ENCODE data around the gene NECTIN2. TPM values are rescaled to one million over a fixed set of nuclear protein-coding genes. Genes with fewer than 3 reads are reported as not detected.

Gene NECTIN2
- total RNA-seq, 1 donor from 2014 or later = 302 TPM

DNA sequence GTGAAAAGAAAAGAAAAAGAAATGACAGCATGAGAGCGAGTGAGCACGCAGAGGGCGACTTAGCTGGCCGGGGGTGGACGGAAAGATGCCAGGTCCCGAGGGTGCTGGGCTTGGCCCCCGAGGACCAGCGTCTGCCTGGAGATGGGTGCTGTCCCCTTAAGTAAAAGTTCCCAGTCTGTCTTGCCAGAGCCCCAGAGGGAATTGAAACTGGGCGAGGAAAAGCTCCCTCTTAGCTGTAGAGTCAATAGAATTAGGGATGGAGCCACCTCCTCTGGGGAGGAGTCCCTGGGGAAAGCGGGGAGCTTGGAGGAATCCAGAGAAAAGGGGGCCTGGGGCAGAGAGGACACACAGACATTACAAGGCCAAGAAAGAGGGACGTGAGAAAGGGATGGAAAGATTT, 23.9 kb upstream of the NECTIN2 start:
- Mint-ChIP-seq H3K36me3 (ENCODE audit: low read depth, unreplicated experiment) (peaks cover under 1% of the 10 kb centered on the region), H3K9me3 (ENCODE audit: unreplicated experiment) (peaks cover under 1% of the 10 kb centered on the region), H3K4me1 (ENCODE audit: low read depth, unreplicated experiment) (no peaks in the 10 kb centered on the region), H3K27me3 (ENCODE audit: low read depth, unreplicated experiment) (peaks cover 42% of the 10 kb centered on the region), H3K27ac (ENCODE audit: unreplicated experiment) (no peak overlapping the region), H3K4me3 (ENCODE audit: unreplicated experiment) (no peak overlapping the region)
- Histone ChIP-seq H3K4me2 (ENCODE audit: low read length) (no peak overlapping the region), H4K20me1 (ENCODE audit: insufficient read depth, low read length) (no peaks in the 10 kb centered on the region), H3K79me2 (ENCODE audit: insufficient read depth, low read length) (no peaks in the 10 kb centered on the region), H2AFZ (ENCODE audit: low read depth, low read length) (no peak overlapping the region), H3K9ac (ENCODE audit: low read length) (no peak overlapping the region), H3K36me3 (ENCODE audit: insufficient read depth, low read length) (no peaks in the 10 kb centered on the region), H3K4me1 (ENCODE audit: insufficient read depth, low read length) (no peaks in the 10 kb centered on the region), H3K27ac (ENCODE audit: low read depth, low read length) (no peak overlapping the region), H3K27me3 (ENCODE audit: insufficient read depth, low read length) (peaks cover 9% of the 10 kb centered on the region), H3K9me3 (ENCODE audit: insufficient read depth, low read depth, low read length) (no peaks in the 10 kb centered on the region), H3K4me3 (ENCODE audit: insufficient read depth, low read depth, low read length) (no peak overlapping the region)
- no peak for DNase-seq (ENCODE audit: low read depth)
- no peak for FAIRE-seq
- TF ChIP-seq, protein P1, sequence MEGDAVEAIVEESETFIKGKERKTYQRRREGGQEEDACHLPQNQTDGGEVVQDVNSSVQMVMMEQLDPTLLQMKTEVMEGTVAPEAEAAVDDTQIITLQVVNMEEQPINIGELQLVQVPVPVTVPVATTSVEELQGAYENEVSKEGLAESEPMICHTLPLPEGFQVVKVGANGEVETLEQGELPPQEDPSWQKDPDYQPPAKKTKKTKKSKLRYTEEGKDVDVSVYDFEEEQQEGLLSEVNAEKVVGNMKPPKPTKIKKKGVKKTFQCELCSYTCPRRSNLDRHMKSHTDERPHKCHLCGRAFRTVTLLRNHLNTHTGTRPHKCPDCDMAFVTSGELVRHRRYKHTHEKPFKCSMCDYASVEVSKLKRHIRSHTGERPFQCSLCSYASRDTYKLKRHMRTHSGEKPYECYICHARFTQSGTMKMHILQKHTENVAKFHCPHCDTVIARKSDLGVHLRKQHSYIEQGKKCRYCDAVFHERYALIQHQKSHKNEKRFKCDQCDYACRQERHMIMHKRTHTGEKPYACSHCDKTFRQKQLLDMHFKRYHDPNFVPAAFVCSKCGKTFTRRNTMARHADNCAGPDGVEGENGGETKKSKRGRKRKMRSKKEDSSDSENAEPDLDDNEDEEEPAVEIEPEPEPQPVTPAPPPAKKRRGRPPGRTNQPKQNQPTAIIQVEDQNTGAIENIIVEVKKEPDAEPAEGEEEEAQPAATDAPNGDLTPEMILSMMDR (IDR thresholded peaks at IDR 0.05; ENCODE audit: insufficient read depth, low read depth, low read length) = no peak
- TF ChIP-seq EZH2 (IDR thresholded peaks at IDR 0.05; ENCODE audit: insufficient read depth, low read length) = no peak

DNA sequence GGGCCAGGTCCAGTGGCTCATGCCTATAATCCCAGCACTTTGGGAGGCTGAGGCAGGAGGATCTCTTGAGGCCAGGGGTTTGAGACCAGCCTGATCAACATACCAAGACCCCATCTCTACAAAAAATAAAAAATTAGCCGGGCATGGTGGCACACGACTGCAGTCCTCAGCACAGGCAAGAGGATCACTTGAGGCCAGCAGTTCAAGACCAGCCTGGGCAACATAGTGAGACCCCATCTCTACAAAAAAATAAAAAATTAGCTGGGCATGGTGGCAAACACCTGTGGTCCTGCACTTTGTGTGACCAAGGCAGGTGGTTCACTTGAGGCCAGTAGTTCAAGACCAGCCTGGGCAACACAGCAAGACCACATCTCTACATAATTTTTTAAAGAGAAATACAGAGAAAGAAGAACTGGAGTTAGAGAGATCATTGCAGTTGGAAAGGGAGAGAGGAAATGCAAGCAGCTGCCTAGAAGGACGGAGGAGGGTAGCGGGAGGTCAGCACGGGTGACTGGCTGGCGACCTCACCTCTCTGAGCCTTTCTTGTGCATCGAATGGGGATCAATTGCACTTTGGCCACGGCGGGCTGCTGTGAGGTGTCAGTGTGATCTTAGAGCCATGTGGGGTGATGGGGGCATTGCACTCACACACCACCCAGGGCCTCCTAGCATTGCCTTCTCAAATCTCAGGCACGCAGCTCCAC, 23.3 kb upstream of the NECTIN2 start:
- DNase-seq (ENCODE audit: low read depth) (no peak), FAIRE-seq (no peak)
- Histone ChIP-seq H3K4me1 (ENCODE audit: insufficient read depth, low read length) (no peaks in the 10 kb centered on the region), H2AFZ (ENCODE audit: low read depth, low read length) (no peak overlapping the region), H3K27ac (ENCODE audit: low read depth, low read length) (no peak overlapping the region), H3K36me3 (ENCODE audit: insufficient read depth, low read length) (no peaks in the 10 kb centered on the region), H3K27me3 (ENCODE audit: insufficient read depth, low read length) (peaks cover 10% of the 10 kb centered on the region), H4K20me1 (ENCODE audit: insufficient read depth, low read length) (no peaks in the 10 kb centered on the region), H3K9ac (ENCODE audit: low read length) (no peak overlapping the region), H3K4me3 (ENCODE audit: insufficient read depth, low read depth, low read length) (no peak overlapping the region), H3K79me2 (ENCODE audit: insufficient read depth, low read length) (no peaks in the 10 kb centered on the region), H3K9me3 (ENCODE audit: insufficient read depth, low read depth, low read length) (no peaks in the 10 kb centered on the region), H3K4me2 (ENCODE audit: low read length) (no peak overlapping the region)
- no peaks in the 10 kb centered on the region for H3K36me3 Mint-ChIP-seq (ENCODE audit: low read depth, unreplicated experiment)
- TF ChIP-seq, protein P1 (IDR thresholded peaks at IDR 0.05; ENCODE audit: insufficient read depth, low read depth, low read length) = no peak
- TF ChIP-seq EZH2 (IDR thresholded peaks at IDR 0.05; ENCODE audit: insufficient read depth, low read length) = no peak
- peaks cover 42% of the 10 kb centered on the region for H3K27me3 Mint-ChIP-seq (ENCODE audit: low read depth, unreplicated experiment)
- H3K27ac Mint-ChIP-seq (ENCODE audit: unreplicated experiment) = no peak overlapping the region
- no peak overlapping the region for H3K4me3 Mint-ChIP-seq (ENCODE audit: unreplicated experiment)
- no peaks in the 10 kb centered on the region for H3K9me3 Mint-ChIP-seq (ENCODE audit: unreplicated experiment)
- H3K4me1 Mint-ChIP-seq (ENCODE audit: low read depth, unreplicated experiment) = no peaks in the 10 kb centered on the region

DNA sequence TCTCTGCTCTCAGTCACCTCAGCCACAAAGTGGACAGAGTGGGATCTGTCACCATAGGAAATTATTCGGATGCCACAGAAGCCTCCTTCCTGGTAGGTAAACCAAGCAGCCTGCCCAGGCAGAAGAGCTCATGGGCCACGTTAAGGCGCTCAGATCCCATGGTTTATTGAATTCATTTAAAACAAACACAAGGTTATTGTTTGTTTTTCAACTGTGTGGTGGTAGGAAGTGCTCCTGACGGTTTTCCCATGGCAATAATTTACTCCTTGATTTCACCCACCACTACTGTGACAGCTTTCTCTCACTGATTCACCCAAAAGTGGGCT, 22.8 kb upstream of the NECTIN2 start:
- no peaks in the 10 kb centered on the region for H3K9me3 ChIP-seq (ENCODE audit: insufficient read depth, low read depth, low read length)
- H3K9ac ChIP-seq (ENCODE audit: low read length) = no peak overlapping the region
- DNase-seq (ENCODE audit: low read depth) (no peak), FAIRE-seq (no peak)
- TF ChIP-seq, protein P1 (IDR thresholded peaks at IDR 0.05; ENCODE audit: insufficient read depth, low read depth, low read length) = no peak
- TF ChIP-seq EZH2 (IDR thresholded peaks at IDR 0.05; ENCODE audit: insufficient read depth, low read length) = no peak
- no peaks in the 10 kb centered on the region for H3K4me1 ChIP-seq (ENCODE audit: insufficient read depth, low read length)
- H4K20me1 ChIP-seq (ENCODE audit: insufficient read depth, low read length) = no peaks in the 10 kb centered on the region
- H3K36me3 Mint-ChIP-seq (ENCODE audit: low read depth, unreplicated experiment) = no peaks in the 10 kb centered on the region
- no peaks in the 10 kb centered on the region for H3K9me3 Mint-ChIP-seq (ENCODE audit: unreplicated experiment)
- no peak overlapping the region for H3K4me3 ChIP-seq (ENCODE audit: insufficient read depth, low read depth, low read length)
- H3K36me3 ChIP-seq (ENCODE audit: insufficient read depth, low read length) = no peaks in the 10 kb centered on the region
- H3K4me3 Mint-ChIP-seq (ENCODE audit: unreplicated experiment) = no peak overlapping the region
- peaks cover 10% of the 10 kb centered on the region for H3K27me3 ChIP-seq (ENCODE audit: insufficient read depth, low read length)
- H3K27ac ChIP-seq (ENCODE audit: low read depth, low read length) = no peak overlapping the region
- no peak overlapping the region for H3K4me2 ChIP-seq (ENCODE audit: low read length)
- H3K79me2 ChIP-seq (ENCODE audit: insufficient read depth, low read length) = no peaks in the 10 kb centered on the region
- H2AFZ ChIP-seq (ENCODE audit: low read depth, low read length) = no peak overlapping the region
- no peak overlapping the region for H3K27ac Mint-ChIP-seq (ENCODE audit: unreplicated experiment)
- H3K27me3 Mint-ChIP-seq (ENCODE audit: low read depth, unreplicated experiment) = peaks cover 39% of the 10 kb centered on the region
- H3K4me1 Mint-ChIP-seq (ENCODE audit: low read depth, unreplicated experiment) = no peaks in the 10 kb centered on the region

Data from astrocyte (in vitro differentiated cells and primary cell).